ENCODE results near the gene ELMO3. TPM values are rescaled to one million over a fixed set of nuclear protein-coding genes. Genes with fewer than 3 reads are reported as not detected.

Gene ELMO3
- total RNA-seq, 1 donor from 2014 or later = not detected

GRCh38 chr16:67176662-67177061 is 22.3 kb upstream of the ELMO3 start:
- peaks cover 73% of the 10 kb centered on the region for H4K20me1 ChIP-seq (ENCODE audit: low read depth)
- H3K4me1 ChIP-seq = peaks cover 4% of the 10 kb centered on the region
- DNase-seq (ENCODE audit: low spot score) = no peak
- no peak for TF ChIP-seq CTCF (IDR thresholded peaks at IDR 0.05)
- no peak for TF ChIP-seq EZH2 (IDR thresholded peaks at IDR 0.05)
- no peak for TF ChIP-seq EZH2phosphoT487 (IDR thresholded peaks at IDR 0.05)
- no peak overlapping the region for H3K4me2 ChIP-seq
- H3K4me3 ChIP-seq = no peak overlapping the region
- H3F3A ChIP-seq (ENCODE audit: low read depth) = peaks cover 19% of the 10 kb centered on the region
- Mint-ChIP-seq H3K4me3 (no peak overlapping the region), H3K27me3 (ENCODE audit: insufficient read depth, low read depth) (peaks cover 47% of the 10 kb centered on the region), H3K36me3 (peaks cover 4% of the 10 kb centered on the region), H3K27ac (no peak overlapping the region), H3K4me1 (peaks cover 16% of the 10 kb centered on the region), H3K9me3 (no peaks in the 10 kb centered on the region)
- H3K79me2 ChIP-seq (ENCODE audit: low read depth) = no peaks in the 10 kb centered on the region
- no peaks in the 10 kb centered on the region for H3K9me3 ChIP-seq (ENCODE audit: low read depth)
- peaks cover 79% of the 10 kb centered on the region for H3K27me3 ChIP-seq
- no peak overlapping the region for H3K27ac ChIP-seq
- no peak overlapping the region for H2AFZ ChIP-seq (replicated peaks)
- H3K9ac ChIP-seq = no peak overlapping the region
- H3K36me3 ChIP-seq = no peaks in the 10 kb centered on the region

GRCh38 chr16:67177743-67178699 is 20.9 kb upstream of the ELMO3 start:
- peaks cover 35% of the 10 kb centered on the region for H3K27me3 Mint-ChIP-seq (ENCODE audit: insufficient read depth, low read depth)
- TF ChIP-seq EZH2phosphoT487 (IDR thresholded peaks at IDR 0.05) = peak; percentile 47
- peak; percentile 73 for TF ChIP-seq EZH2 (IDR thresholded peaks at IDR 0.05)
- peak; percentile 10 for TF ChIP-seq CTCF (IDR thresholded peaks at IDR 0.05)
- Histone ChIP-seq H3K9me3 (ENCODE audit: low read depth) (no peaks in the 10 kb centered on the region), H4K20me1 (ENCODE audit: low read depth) (peaks cover 72% of the 10 kb centered on the region), H3K79me2 (ENCODE audit: low read depth) (peaks cover 7% of the 10 kb centered on the region), H3K27me3 (peaks cover 66% of the 10 kb centered on the region), H3K36me3 (no peaks in the 10 kb centered on the region), H2AFZ (replicated peaks) (no peak overlapping the region), H3K27ac (no peak overlapping the region), H3K4me3 (peak overlapping the region; percentile 47), H3K9ac (no peak overlapping the region), H3K4me2 (peak overlapping the region; percentile 75), H3K4me1 (peaks cover 8% of the 10 kb centered on the region), H3F3A (ENCODE audit: low read depth) (peaks cover 17% of the 10 kb centered on the region)
- peak; percentile 87 for DNase-seq (ENCODE audit: low spot score)
- H3K36me3 Mint-ChIP-seq = peaks cover 4% of the 10 kb centered on the region
- peak overlapping the region; percentile 63 for H3K4me3 Mint-ChIP-seq
- peaks cover 15% of the 10 kb centered on the region for H3K4me1 Mint-ChIP-seq
- no peaks in the 10 kb centered on the region for H3K9me3 Mint-ChIP-seq
- H3K27ac Mint-ChIP-seq = no peak overlapping the region

- Mint-ChIP-seq H3K27ac (no peak overlapping the region), H3K36me3 (peaks cover 4% of the 10 kb centered on the region), H3K27me3 (ENCODE audit: insufficient read depth, low read depth) (peaks cover 24% of the 10 kb centered on the region), H3K9me3 (no peaks in the 10 kb centered on the region), H3K4me3 (no peak overlapping the region), H3K4me1 (peaks cover 5% of the 10 kb centered on the region)
- Histone ChIP-seq H3K27me3 (peaks cover 57% of the 10 kb centered on the region), H3K9me3 (ENCODE audit: low read depth) (no peaks in the 10 kb centered on the region), H3K79me2 (ENCODE audit: low read depth) (peaks cover 11% of the 10 kb centered on the region), H3K4me2 (no peak overlapping the region), H3K4me1 (peaks cover 9% of the 10 kb centered on the region), H2AFZ (replicated peaks) (no peak overlapping the region), H3K9ac (no peak overlapping the region), H3K4me3 (no peak overlapping the region), H3K36me3 (no peaks in the 10 kb centered on the region), H3F3A (ENCODE audit: low read depth) (peaks cover 10% of the 10 kb centered on the region), H3K27ac (no peak overlapping the region), H4K20me1 (ENCODE audit: low read depth) (peaks cover 61% of the 10 kb centered on the region)
- DNase-seq (ENCODE audit: low spot score) = no peak
- TF ChIP-seq EZH2phosphoT487 (IDR thresholded peaks at IDR 0.05) (no peak), EZH2 (IDR thresholded peaks at IDR 0.05) (no peak), CTCF (IDR thresholded peaks at IDR 0.05) (peak; percentile 12)
These were observed 19.4 kb upstream of the ELMO3 start for GRCh38 chr16:67179421-67180080.

All from neural progenitor cell (in vitro differentiated cells).